ENCODE data around the gene ANKH. TPM values are rescaled to one million over a fixed set of nuclear protein-coding genes. Genes with fewer than 3 reads are reported as not detected.

The ANKH gene
- total RNA-seq, 1 experiment from 2014 or later, result 65.2 TPM

DNA sequence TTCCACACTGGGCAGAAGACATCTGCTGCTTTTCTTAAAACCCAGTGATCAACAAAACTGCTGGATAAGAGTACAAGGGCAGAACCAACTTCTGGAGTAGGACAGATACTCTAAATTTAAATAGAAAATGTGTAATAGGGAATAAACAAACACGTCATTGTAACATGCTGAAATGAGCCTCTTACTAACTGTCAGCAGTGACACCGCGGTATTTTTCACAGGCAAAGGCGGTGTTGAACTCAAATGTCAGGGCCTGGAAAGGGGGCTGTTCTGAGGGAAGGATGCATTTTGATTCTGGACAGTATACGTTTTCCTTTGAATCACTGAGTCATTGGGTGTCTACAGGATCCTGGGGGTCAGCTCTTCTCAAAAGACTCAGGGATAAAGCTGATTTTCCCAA is 133.5 kb downstream of the ANKH start (continued):
- TF ChIP-seq, protein P1, sequence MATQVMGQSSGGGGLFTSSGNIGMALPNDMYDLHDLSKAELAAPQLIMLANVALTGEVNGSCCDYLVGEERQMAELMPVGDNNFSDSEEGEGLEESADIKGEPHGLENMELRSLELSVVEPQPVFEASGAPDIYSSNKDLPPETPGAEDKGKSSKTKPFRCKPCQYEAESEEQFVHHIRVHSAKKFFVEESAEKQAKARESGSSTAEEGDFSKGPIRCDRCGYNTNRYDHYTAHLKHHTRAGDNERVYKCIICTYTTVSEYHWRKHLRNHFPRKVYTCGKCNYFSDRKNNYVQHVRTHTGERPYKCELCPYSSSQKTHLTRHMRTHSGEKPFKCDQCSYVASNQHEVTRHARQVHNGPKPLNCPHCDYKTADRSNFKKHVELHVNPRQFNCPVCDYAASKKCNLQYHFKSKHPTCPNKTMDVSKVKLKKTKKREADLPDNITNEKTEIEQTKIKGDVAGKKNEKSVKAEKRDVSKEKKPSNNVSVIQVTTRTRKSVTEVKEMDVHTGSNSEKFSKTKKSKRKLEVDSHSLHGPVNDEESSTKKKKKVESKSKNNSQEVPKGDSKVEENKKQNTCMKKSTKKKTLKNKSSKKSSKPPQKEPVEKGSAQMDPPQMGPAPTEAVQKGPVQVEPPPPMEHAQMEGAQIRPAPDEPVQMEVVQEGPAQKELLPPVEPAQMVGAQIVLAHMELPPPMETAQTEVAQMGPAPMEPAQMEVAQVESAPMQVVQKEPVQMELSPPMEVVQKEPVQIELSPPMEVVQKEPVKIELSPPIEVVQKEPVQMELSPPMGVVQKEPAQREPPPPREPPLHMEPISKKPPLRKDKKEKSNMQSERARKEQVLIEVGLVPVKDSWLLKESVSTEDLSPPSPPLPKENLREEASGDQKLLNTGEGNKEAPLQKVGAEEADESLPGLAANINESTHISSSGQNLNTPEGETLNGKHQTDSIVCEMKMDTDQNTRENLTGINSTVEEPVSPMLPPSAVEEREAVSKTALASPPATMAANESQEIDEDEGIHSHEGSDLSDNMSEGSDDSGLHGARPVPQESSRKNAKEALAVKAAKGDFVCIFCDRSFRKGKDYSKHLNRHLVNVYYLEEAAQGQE (IDR thresholded peaks at IDR 0.05; ENCODE audit: low read depth), result no peak

DNA sequence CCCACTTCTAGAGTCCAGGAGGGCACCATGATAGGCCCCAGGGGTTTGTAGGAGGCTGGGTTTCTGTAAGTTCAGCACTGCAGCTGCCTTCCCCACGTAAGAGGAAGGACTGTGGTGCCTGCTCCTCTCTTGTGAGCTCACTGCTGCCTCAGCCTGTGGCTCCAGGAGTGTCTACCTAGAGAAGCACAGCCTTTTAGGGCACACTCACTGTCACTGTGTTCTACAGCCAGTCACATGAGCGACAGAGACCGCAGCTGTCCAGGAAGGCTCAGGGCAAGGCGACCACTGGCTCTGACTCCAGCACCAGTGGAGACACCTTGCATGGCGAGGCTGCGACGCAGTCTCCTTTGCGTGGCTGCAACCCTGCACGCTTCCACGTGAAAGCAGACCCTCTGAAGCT is 134.3 kb downstream of the ANKH start:
- BruUV-seq (replicated peaks), result no TSS peak
- RAD21 ChIA-PET (ENCODE audit: low non-redundant PET in 1 of 2, low total read pairs in 2 of 2, uncharacterized antibody in 2 of 2, unreplicated experiment in 2 of 2), result no interaction called here
- ATAC-seq, result no peak

DNA sequence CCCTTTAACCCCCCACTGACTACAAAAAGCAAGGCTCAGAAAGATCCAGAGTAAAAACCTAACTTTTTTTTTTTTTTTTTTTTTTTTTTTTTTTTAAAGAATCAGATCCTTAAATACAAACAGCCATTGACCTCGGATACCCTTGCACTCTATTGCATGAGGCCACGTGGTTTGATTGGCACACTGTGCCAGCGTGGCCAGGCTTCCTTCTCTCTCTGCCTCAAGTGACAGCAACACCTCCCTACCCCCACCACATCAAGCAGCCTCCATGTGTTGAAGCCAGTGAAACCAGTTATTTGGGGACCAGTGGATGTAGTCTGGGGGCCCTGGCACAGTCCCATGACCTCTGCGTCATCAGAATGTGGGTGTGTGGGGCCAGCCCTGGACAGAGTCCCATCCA is 135.6 kb downstream of the ANKH start:
- ATAC-seq (no peak), DNase-seq (ENCODE audit: low read depth, low spot score) (no peak)
- ChIA-PET RAD21 (ENCODE audit: low non-redundant PET in 1 of 2, low total read pairs in 2 of 2, uncharacterized antibody in 2 of 2, unreplicated experiment in 2 of 2) (no interaction called here), CTCF (no interaction called here), POLR2A (no interaction called here)
- Histone ChIP-seq H2AFZ (ENCODE audit: low read depth, low read length, poor library complexity, severe bottlenecking) (no peak overlapping the region), H3K4me1 (ENCODE audit: control insufficient read depth in 1 of 2, insufficient read depth in 2 of 2, low read length in 2 of 2) (no peaks in the 10 kb centered on the region), H3K4me2 (ENCODE audit: low read length) (no peak overlapping the region), H3K27me3 (ENCODE audit: insufficient read depth, low read length) (no peaks in the 10 kb centered on the region), H3K79me2 (ENCODE audit: insufficient read depth, low read length) (no peaks in the 10 kb centered on the region), H4K20me1 (ENCODE audit: insufficient read depth) (no peaks in the 10 kb centered on the region), H3K9me2 (ENCODE audit: insufficient read depth) (no peaks in the 10 kb centered on the region), H3K9me3 (ENCODE audit: control insufficient read depth in 1 of 2, insufficient read depth in 1 of 2, low read depth in 1 of 2, low read length in 2 of 2) (no peaks in the 10 kb centered on the region), H3K36me3 (ENCODE audit: control insufficient read depth in 1 of 2, insufficient read depth in 2 of 2, low read length in 2 of 2) (no peaks in the 10 kb centered on the region), H3K9ac (ENCODE audit: low read length) (no peak overlapping the region), H3K4me3 (replicated peaks in 1 of 2; ENCODE audit: low read depth in 1 of 2, low read length in 2 of 2) (no peak overlapping the region), H3K27ac (ENCODE audit: low read depth, low read length) (no peak overlapping the region)
- intact Hi-C loops (cut with micrococcal nuclease), result no loop called here
- BruUV-seq (replicated peaks), result no TSS peak
- TF ChIP-seq CEBPB (IDR thresholded peaks at IDR 0.05; ENCODE audit: low read depth), result no peak
- no peak for TF ChIP-seq EGR1 (IDR thresholded peaks at IDR 0.05; ENCODE audit: low read depth)
- no peak for TF ChIP-seq YY1 (IDR thresholded peaks at IDR 0.05; ENCODE audit: extremely low read depth, insufficient replicate concordance, low read depth, low read length)
- TF ChIP-seq POLR2AphosphoS5 (IDR thresholded peaks at IDR 0.05; ENCODE audit: low read depth, low read length), result no peak
- TF ChIP-seq, protein P2, sequence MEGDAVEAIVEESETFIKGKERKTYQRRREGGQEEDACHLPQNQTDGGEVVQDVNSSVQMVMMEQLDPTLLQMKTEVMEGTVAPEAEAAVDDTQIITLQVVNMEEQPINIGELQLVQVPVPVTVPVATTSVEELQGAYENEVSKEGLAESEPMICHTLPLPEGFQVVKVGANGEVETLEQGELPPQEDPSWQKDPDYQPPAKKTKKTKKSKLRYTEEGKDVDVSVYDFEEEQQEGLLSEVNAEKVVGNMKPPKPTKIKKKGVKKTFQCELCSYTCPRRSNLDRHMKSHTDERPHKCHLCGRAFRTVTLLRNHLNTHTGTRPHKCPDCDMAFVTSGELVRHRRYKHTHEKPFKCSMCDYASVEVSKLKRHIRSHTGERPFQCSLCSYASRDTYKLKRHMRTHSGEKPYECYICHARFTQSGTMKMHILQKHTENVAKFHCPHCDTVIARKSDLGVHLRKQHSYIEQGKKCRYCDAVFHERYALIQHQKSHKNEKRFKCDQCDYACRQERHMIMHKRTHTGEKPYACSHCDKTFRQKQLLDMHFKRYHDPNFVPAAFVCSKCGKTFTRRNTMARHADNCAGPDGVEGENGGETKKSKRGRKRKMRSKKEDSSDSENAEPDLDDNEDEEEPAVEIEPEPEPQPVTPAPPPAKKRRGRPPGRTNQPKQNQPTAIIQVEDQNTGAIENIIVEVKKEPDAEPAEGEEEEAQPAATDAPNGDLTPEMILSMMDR (IDR thresholded peaks at IDR 0.05 in 2 of 3, conservative IDR thresholded peaks at IDR 0.05 in 1 of 3; ENCODE audit: borderline replicate concordance in 1 of 3, insufficient read depth in 1 of 3, low read depth in 2 of 3, low read length in 2 of 3), result no peak
- no peak for TF ChIP-seq ZNF274 (IDR thresholded peaks at IDR 0.05; ENCODE audit: low read depth, low read length)
- no peak for TF ChIP-seq ELF1 (IDR thresholded peaks at IDR 0.05; ENCODE audit: borderline replicate concordance, low read depth)
- no peak for TF ChIP-seq TCF7L2 (IDR thresholded peaks at IDR 0.05; ENCODE audit: borderline replicate concordance, extremely low read depth, insufficient read depth, insufficient read length)
- TF ChIP-seq FOSL1 (IDR thresholded peaks at IDR 0.05; ENCODE audit: low read depth), result no peak

More for the DNA sequence above, 134.3 kb downstream of the ANKH start:
- CTCF ChIA-PET, result no interaction called here
- DNase-seq (ENCODE audit: low read depth, low spot score), result no peak
- Histone ChIP-seq H3K9me2 (ENCODE audit: insufficient read depth) (no peaks in the 10 kb centered on the region), H3K27me3 (ENCODE audit: insufficient read depth, low read length) (no peaks in the 10 kb centered on the region), H3K9me3 (ENCODE audit: control insufficient read depth in 1 of 2, insufficient read depth in 1 of 2, low read depth in 1 of 2, low read length in 2 of 2) (no peaks in the 10 kb centered on the region), H4K20me1 (ENCODE audit: insufficient read depth) (no peaks in the 10 kb centered on the region), H3K36me3 (ENCODE audit: control insufficient read depth in 1 of 2, insufficient read depth in 2 of 2, low read length in 2 of 2) (no peaks in the 10 kb centered on the region), H3K4me1 (ENCODE audit: control insufficient read depth in 1 of 2, insufficient read depth in 2 of 2, low read length in 2 of 2) (no peaks in the 10 kb centered on the region), H3K4me3 (replicated peaks in 1 of 2; ENCODE audit: low read depth in 1 of 2, low read length in 2 of 2) (no peak overlapping the region), H3K9ac (ENCODE audit: low read length) (no peak overlapping the region), H3K27ac (ENCODE audit: low read depth, low read length) (no peak overlapping the region), H2AFZ (ENCODE audit: low read depth, low read length, poor library complexity, severe bottlenecking) (no peak overlapping the region), H3K79me2 (ENCODE audit: insufficient read depth, low read length) (no peaks in the 10 kb centered on the region), H3K4me2 (ENCODE audit: low read length) (no peak overlapping the region)
- POLR2A ChIA-PET, result no interaction called here
- intact Hi-C loops (cut with micrococcal nuclease), result no loop called here
- no peak for TF ChIP-seq JUND (IDR thresholded peaks at IDR 0.05)
- TF ChIP-seq SRF (IDR thresholded peaks at IDR 0.05; ENCODE audit: low read depth), result no peak
- TF ChIP-seq FOSL1 (IDR thresholded peaks at IDR 0.05; ENCODE audit: low read depth), result no peak
- TF ChIP-seq POLR2AphosphoS5 (IDR thresholded peaks at IDR 0.05; ENCODE audit: low read depth, low read length), result no peak
- TF ChIP-seq ELF1 (IDR thresholded peaks at IDR 0.05; ENCODE audit: borderline replicate concordance, low read depth), result no peak
